ENCODE measurements around the gene RAP1GAP.
"Not testable (repeated sequence)": the region's sequence is repeated elsewhere in the genome, so short reads cannot be mapped to it uniquely, and the experiment has no call there.

RAP1GAP gene

DNA sequence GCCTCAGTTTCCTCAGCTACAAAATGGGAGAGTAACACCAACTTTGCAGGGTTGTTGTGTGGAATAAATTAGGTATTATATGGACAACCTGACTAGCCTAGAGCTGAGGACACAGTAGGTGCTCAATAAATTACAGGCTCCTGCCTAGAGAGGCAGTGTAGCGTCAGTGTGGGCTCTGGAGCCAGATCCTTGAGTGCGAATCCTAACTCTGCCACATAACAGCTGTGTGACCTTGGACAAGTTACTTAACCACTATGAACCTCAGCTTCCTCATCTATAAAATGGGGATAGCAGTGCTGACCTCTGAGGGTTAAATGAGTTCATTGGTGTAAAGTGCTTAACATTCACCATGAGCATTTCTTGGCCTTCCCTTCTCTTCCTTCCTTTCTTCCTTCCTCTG is 33.1 kb downstream of the RAP1GAP start:
- H3K4me3 ChIP-seq (ENCODE audit: low read length) = no peak overlapping the region
- no peaks in the 10 kb centered on the region for H3K9me3 ChIP-seq (ENCODE audit: control insufficient read depth, insufficient read depth, low read length)
- no CpG with 5 or more reads among the region's 2 CpGs for WGBS (ENCODE audit: insufficient coverage, insufficient read length)
- DNase-seq (ENCODE audit: low read depth, low spot score) = no peak
- no peaks in the 10 kb centered on the region for H3K36me3 ChIP-seq (ENCODE audit: control insufficient read depth, insufficient read depth, low read length)
- H3K4me1 ChIP-seq (ENCODE audit: control insufficient read depth, insufficient read depth, low read length) = peaks cover 2% of the 10 kb centered on the region
- no peaks in the 10 kb centered on the region for H3K27me3 ChIP-seq (ENCODE audit: control insufficient read depth, insufficient read depth, low read length)
- H3K27ac ChIP-seq (ENCODE audit: low read length) = no peak overlapping the region

DNA sequence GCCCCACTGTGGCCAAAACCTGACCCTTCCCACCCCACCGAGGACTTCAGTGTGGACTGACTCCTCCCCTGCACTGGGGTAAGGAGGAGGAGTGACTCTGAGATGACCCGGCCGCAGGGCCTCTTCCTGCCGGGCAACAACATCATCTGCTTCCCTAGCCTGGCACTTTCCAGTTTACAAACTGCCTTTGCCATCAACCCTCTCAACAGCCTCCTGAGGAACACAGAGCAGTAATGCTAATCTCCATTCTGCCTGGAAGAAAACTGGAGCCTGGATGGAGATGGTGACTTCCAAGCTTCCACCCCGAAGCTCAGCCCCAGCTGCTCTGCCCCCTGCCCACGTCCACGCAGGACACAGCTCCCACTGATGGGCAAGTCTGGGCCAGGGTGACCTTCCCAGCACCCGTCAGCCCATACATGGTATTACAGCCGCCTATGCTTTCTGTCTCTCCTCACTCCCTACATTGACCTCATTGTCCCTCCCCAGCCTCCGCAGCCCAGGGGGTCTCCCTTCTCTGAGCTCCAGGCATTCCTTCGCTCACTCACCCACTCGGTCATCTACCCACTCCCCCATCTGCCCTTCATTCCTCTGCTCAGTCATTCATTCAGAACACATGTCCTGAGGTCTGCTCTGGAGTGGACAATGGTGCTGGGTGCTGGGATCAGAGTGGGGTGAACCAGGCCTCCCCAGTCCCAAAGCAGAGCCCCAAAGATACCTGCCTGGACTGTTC is 34.2 kb downstream of the RAP1GAP start:
- Histone ChIP-seq H3K36me3 (ENCODE audit: control insufficient read depth, insufficient read depth, low read length) (no peaks in the 10 kb centered on the region), H3K9me3 (ENCODE audit: control insufficient read depth, insufficient read depth, low read length) (no peaks in the 10 kb centered on the region), H3K4me1 (ENCODE audit: control insufficient read depth, insufficient read depth, low read length) (peaks cover 3% of the 10 kb centered on the region), H3K4me3 (ENCODE audit: low read length) (no peak overlapping the region), H3K27ac (ENCODE audit: low read length) (no peak overlapping the region), H3K27me3 (ENCODE audit: control insufficient read depth, insufficient read depth, low read length) (no peaks in the 10 kb centered on the region)
- no CpG with 5 or more reads among the region's 12 CpGs for WGBS (ENCODE audit: insufficient coverage, insufficient read length)
- no peak for DNase-seq (ENCODE audit: low read depth, low spot score)

DNA sequence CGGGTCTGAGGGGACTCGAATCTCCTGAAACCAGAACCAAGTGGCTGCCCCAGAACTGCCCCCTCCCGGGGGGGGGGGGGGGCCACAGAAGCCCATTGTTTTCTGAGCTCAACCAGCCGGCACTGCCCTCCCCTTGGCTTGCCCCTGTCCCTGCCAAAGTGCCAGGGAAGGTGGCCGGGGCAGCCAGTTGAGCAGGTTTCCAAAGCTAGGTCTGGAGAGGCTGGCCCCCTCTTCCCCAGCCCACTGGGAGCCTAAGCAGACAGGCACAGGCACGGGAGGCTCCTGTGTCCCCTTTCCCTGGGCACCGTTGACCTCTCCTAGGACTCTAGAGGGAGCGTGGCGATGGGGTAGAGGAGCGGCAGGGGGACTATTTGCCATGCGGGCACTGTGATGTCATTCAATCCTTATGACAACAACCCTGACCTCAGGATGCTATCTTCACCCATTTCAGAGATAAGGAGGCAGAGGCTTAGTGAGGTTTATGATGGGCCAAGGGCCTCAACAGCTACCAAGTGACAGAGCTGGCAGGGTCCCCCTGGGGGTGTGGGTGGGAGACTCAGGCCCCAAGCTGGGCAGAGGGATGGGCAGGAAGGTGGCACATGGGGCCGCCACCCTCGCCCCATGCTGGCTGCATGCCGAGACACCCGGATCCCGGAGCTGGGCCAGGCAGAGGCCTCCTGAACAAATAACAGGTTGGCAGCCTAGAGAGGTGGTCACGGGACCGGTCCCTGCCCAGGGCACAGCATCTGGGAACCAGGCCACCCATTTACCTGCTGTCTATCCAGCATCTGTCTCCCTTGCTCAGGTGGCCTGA is 35.0 kb downstream of the RAP1GAP start:
- H3K9me3 ChIP-seq (ENCODE audit: control insufficient read depth, insufficient read depth, low read length) = no peaks in the 10 kb centered on the region
- no peak overlapping the region for H3K27ac ChIP-seq (ENCODE audit: low read length)
- H3K4me1 ChIP-seq (ENCODE audit: control insufficient read depth, insufficient read depth, low read length) = peaks cover 3% of the 10 kb centered on the region
- DNase-seq (ENCODE audit: low read depth, low spot score) = no peak
- H3K4me3 ChIP-seq (ENCODE audit: low read length) = no peak overlapping the region
- H3K36me3 ChIP-seq (ENCODE audit: control insufficient read depth, insufficient read depth, low read length) = no peaks in the 10 kb centered on the region
- no CpG with 5 or more reads among the region's 18 CpGs for WGBS (ENCODE audit: insufficient coverage, insufficient read length)
- no peaks in the 10 kb centered on the region for H3K27me3 ChIP-seq (ENCODE audit: control insufficient read depth, insufficient read depth, low read length)

DNA sequence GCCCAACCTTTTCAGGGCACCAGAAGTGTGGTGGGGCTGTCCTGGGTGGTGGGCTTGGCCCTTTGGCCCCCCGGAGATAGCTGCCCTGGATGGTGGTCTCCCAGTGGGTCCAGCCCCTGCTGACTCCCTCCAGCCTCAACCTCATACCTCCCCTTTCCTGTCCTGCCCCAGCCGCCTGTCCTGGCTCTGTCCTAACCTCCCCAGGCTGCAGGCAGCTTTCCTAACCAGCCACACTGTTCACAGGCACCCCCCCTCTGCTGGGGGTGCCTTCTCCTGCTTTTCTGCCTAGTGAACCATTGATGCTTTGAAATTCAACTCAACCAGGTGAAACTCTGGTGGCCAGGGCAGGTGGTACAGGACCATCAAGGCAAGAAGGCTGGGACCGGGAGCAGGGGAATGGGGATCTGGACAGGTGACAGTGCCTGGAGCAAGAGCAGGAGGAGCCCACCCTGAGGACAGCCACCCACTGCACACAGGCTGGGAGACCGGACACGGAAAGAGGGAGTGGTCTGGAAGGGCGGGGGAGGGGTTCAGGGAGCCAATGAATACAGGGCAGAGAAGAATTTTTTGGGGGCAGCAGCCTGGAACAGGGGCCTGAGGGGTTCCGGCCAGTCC is 35.9 kb downstream of the RAP1GAP start:
- no peak for DNase-seq (ENCODE audit: low read depth, low spot score)
- WGBS (ENCODE audit: insufficient coverage, insufficient read length) = no CpG with 5 or more reads among the region's 7 CpGs
- Histone ChIP-seq H3K27me3 (ENCODE audit: control insufficient read depth, insufficient read depth, low read length) (no peaks in the 10 kb centered on the region), H3K27ac (ENCODE audit: low read length) (no peak overlapping the region), H3K4me3 (ENCODE audit: low read length) (no peak overlapping the region), H3K4me1 (ENCODE audit: control insufficient read depth, insufficient read depth, low read length) (peaks cover 3% of the 10 kb centered on the region; the same call in 1 of the 2 replicates), H3K9me3 (ENCODE audit: control insufficient read depth, insufficient read depth, low read length) (no peaks in the 10 kb centered on the region), H3K36me3 (ENCODE audit: control insufficient read depth, insufficient read depth, low read length) (no peaks in the 10 kb centered on the region)

DNA sequence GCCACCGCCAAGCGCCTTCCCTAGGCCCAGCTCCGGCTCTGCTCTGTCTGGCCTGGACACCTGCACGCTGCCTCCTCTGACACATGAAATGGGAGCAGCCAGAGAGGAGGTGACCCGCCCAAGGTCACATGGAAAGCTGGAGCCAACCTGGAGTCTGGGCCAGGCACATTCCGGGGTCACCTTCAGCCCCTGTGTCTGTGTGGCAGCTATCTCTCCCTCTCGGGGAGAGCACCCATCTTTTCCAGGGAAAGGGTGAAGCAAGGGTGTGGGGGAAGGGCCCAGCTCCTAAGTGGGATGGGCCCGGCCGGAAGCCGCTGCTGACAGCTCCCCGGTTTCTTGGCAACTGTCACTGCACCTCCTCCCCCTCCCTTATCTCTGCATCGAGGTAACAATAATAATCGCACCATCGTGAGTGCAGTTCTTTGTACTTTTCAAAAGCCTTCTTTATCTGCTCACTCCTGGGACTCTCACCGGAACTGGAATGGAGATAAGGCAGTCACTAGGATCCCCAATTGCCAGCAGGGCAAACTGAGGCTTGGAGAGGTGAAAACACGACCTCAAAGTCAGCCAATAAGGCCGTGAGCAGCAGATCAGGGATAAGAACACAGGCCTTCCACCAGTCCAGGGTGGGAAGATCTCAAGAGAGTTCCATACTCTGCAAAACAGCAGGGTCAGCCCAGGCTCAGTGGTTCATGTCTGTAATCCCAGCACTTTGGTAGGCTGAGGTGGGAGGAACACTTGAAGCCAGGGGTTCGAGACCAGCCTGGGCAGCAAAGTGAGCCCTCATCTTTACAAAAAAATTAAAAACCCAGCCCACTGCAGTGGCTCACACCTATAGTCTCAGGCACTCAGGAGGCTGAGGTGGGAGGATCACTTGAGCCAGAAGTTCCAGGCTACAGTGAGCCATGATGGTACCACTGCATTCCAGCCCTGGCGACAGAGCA is 36.9 kb downstream of the RAP1GAP start:
- Histone ChIP-seq H3K27me3 (ENCODE audit: control insufficient read depth, insufficient read depth, low read length) (no peaks in the 10 kb centered on the region), H3K4me3 (ENCODE audit: low read length) (no peak overlapping the region), H3K4me1 (ENCODE audit: control insufficient read depth, insufficient read depth, low read length) (peaks cover 3% of the 10 kb centered on the region; the same call in 1 of the 2 replicates), H3K9me3 (ENCODE audit: control insufficient read depth, insufficient read depth, low read length) (no peaks in the 10 kb centered on the region), H3K36me3 (ENCODE audit: control insufficient read depth, insufficient read depth, low read length) (no peaks in the 10 kb centered on the region), H3K27ac (ENCODE audit: low read length) (no peak overlapping the region)
- WGBS (ENCODE audit: insufficient coverage, insufficient read length) = no CpG with 5 or more reads among the region's 19 CpGs
- DNase-seq (ENCODE audit: low read depth, low spot score) = no peak

DNA sequence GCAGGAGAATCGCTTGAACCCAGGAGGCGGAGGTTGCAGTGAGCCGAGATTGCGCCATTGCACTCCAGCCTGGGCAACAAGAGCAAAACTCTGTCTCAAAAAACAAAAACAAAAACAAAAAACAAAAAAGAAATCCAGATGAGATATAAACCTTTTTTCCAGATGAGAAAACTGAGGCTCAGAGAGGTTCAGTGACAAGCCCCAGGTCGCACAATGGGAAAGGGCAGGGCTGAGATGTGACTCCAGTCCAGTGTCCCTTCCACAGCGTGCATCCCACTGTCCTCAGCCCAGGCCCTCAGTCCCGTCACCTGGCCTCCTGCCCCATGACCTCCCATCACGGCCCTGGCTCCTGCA is 37.6 kb downstream of the RAP1GAP start:
- H3K4me3 ChIP-seq (ENCODE audit: low read length); H3K27ac ChIP-seq (ENCODE audit: low read length); H3K9me3 ChIP-seq (ENCODE audit: control insufficient read depth, insufficient read depth, low read length); H3K36me3 ChIP-seq (ENCODE audit: control insufficient read depth, insufficient read depth, low read length); H3K27me3 ChIP-seq (ENCODE audit: control insufficient read depth, insufficient read depth, low read length); DNase-seq (ENCODE audit: low read depth, low spot score); H3K4me1 ChIP-seq (ENCODE audit: control insufficient read depth, insufficient read depth, low read length): not testable (repeated sequence)
- no CpG with 5 or more reads among the region's 8 CpGs for WGBS (ENCODE audit: insufficient coverage, insufficient read length)

DNA sequence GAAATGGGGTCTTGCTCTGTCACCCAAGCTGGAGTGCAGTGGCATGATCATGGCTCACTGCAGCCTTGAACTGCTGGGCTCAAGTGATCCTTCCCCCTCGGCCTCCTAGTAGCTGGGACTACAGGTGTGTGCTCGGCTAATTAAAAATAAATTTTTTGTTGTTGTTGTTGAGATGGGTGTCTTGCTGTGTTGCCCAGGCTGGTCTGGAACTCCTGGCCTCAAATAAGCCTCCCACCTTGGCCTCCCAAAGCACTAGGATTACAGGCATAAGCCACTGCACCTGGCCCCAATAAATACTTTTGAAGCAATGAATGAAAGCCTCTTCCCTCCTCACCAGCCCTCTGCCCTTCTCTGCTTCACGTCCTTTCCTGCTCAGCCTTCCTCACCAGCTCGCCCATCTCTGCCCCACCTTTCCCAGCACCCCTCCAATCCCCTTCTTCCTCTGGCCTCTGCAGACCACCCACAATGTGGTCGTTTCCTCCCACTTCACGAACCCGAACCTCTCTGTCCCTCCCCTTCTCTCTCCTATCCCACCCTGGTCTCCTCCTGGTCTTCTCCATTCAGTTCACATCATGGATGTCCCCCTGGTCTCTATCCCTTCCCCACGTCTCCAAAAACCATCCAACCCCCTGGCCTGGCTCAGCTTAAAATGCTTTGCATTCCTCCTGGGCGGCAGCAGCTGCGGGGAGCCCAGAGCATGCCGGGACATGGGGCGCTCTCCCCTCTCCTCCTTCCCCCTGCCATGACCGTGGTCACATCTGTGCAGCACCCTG is 38.4 kb downstream of the RAP1GAP start:
- no CpG with 5 or more reads among the region's 13 CpGs for WGBS (ENCODE audit: insufficient coverage, insufficient read length)
- Histone ChIP-seq H3K4me3 (ENCODE audit: low read length) (no peak overlapping the region), H3K4me1 (ENCODE audit: control insufficient read depth, insufficient read depth, low read length) (peaks cover 3% of the 10 kb centered on the region; the same call in 1 of the 2 replicates), H3K9me3 (ENCODE audit: control insufficient read depth, insufficient read depth, low read length) (no peaks in the 10 kb centered on the region), H3K27ac (ENCODE audit: low read length) (no peak overlapping the region), H3K36me3 (ENCODE audit: control insufficient read depth, insufficient read depth, low read length) (no peaks in the 10 kb centered on the region), H3K27me3 (ENCODE audit: control insufficient read depth, insufficient read depth, low read length) (no peaks in the 10 kb centered on the region)
- DNase-seq (ENCODE audit: low read depth, low spot score) = no peak

DNA sequence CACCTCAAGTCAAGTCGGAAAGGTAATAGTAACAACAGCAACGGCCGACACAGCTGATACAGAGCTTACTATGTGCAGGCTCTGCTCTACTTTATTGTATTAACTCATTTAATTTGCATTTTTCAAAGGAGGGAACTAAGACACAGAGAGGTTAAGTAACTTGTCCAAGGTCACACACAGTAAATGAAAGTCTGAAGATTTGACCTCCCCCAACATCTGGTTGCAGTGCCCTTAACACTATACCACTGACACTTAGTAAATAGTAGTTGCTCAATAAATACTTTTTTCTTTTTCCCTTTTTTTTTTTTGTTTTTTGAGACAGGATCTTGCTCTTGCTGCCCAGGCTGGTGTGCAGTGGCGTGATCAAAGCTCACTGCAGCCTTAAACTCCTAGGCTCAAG is 39.2 kb downstream of the RAP1GAP start:
- no CpG with 5 or more reads among the region's 4 CpGs for WGBS (ENCODE audit: insufficient coverage, insufficient read length)
- H3K36me3 ChIP-seq (ENCODE audit: control insufficient read depth, insufficient read depth, low read length) = no peaks in the 10 kb centered on the region
- DNase-seq (ENCODE audit: low read depth, low spot score) = no peak
- H3K27me3 ChIP-seq (ENCODE audit: control insufficient read depth, insufficient read depth, low read length) = no peaks in the 10 kb centered on the region
- no peaks in the 10 kb centered on the region for H3K9me3 ChIP-seq (ENCODE audit: control insufficient read depth, insufficient read depth, low read length)
- no peak overlapping the region for H3K27ac ChIP-seq (ENCODE audit: low read length)
- peaks cover 3% of the 10 kb centered on the region; the same call in 1 of the 2 replicates for H3K4me1 ChIP-seq (ENCODE audit: control insufficient read depth, insufficient read depth, low read length)
- no peak overlapping the region for H3K4me3 ChIP-seq (ENCODE audit: low read length)

DNA sequence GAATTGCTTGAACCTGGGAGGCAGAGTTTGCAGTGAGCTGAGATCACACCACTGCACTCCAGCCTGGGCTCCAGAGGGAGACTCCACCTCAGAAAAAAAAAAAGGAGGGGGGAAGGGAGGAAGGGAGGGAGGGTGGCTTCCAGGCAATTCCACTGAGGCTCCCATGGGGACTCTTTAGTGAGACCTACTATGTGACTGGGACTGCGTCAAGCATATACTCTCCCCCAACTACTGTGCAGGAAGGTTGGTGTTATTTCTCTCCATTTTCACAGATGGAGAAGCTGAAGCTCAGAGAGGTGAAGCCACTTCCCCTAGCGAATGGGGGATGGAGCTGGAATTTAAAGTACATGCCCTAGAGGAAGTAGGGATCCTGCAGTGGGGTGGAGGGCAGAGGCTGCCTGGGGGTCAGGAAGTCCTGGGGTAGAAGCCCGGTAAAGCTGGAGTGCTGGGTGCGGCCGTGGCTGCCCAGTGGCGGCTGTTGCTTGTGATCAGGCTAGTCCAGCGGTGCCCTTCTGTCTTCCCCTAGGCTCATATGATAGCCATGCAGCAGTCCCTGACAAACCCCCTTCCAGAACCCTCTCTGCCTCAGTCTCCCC is 40.3 kb downstream of the RAP1GAP start:
- Histone ChIP-seq H3K4me1 (ENCODE audit: control insufficient read depth, insufficient read depth, low read length) (peaks cover 3% of the 10 kb centered on the region; the same call in 1 of the 2 replicates), H3K36me3 (ENCODE audit: control insufficient read depth, insufficient read depth, low read length) (no peaks in the 10 kb centered on the region), H3K4me3 (ENCODE audit: low read length) (no peak overlapping the region), H3K27ac (ENCODE audit: low read length) (no peak overlapping the region), H3K27me3 (ENCODE audit: control insufficient read depth, insufficient read depth, low read length) (no peaks in the 10 kb centered on the region), H3K9me3 (ENCODE audit: control insufficient read depth, insufficient read depth, low read length) (no peaks in the 10 kb centered on the region)
- WGBS (ENCODE audit: insufficient coverage, insufficient read length) = no CpG with 5 or more reads among the region's 7 CpGs
- DNase-seq (ENCODE audit: low read depth, low spot score) = no peak
